Activated CD4-positive, alpha-beta memory T cell treated with anti-CD3 and anti-CD28 coated beads, Interleukin-2, amount 10 ng/mL, durations not matched to agents 7 days and 5 days (primary cell): ENCODE results near the gene RAD51B. TPM values are rescaled to one million over a fixed set of nuclear protein-coding genes. Genes with fewer than 3 reads are reported as not detected.
"Not testable (repeated sequence)": the region's sequence is repeated elsewhere in the genome, so short reads cannot be mapped to it uniquely, and the experiment has no call there.

Experiments
- CTCF ChIA-PET: fragments of 350-600 bp; sonication (Branson Sonifier 250); formaldehyde crosslinking; loops from one replicate; lab custom pipeline; 2021; ENCODE audit warnings: antibody characterized with exemption, inconsistent platforms; lab: Charles Lee
- POLR2A ChIA-PET: fragments of 350-600 bp; sonication (Branson Sonifier 250); formaldehyde crosslinking; loops from one replicate; lab custom pipeline; 2021; ENCODE audit warnings: antibody characterized with exemption; lab: Charles Lee
- DNase-seq: peaks from one replicate; pipeline ENCODE4 v3.0.0-alpha.2; 2020
- H3K27ac Mint-ChIP-seq: one replicate; pipeline ENCODE4 v1.8.0; 2021; ENCODE audit warnings: mild to moderate bottlenecking, mixed read lengths
- H3K27me3 Mint-ChIP-seq: one replicate; pipeline ENCODE4 v1.8.0; 2021; ENCODE audit warnings: mixed read lengths
- H3K36me3 Mint-ChIP-seq: one replicate; pipeline ENCODE4 v1.8.0; 2021; ENCODE audit warnings: low read depth, mixed read lengths
- H3K4me1 Mint-ChIP-seq: one replicate; pipeline ENCODE4 v1.8.0; 2021; ENCODE audit warnings: mixed read lengths
- H3K4me3 Mint-ChIP-seq: one replicate; pipeline ENCODE4 v1.8.0; 2021; ENCODE audit warnings: mild to moderate bottlenecking, mixed read lengths
- H3K9me3 Mint-ChIP-seq: one replicate; pipeline ENCODE4 v1.8.0; 2021; ENCODE audit warnings: mixed read lengths
- total RNA-seq, 2 experiments: library from RNA; stranded (reverse); gene quantifications; one replicate each; pipeline ENCODE4 v1.2.3, GENCODE V29; 2021

The RAD51B gene
- total RNA-seq, 2 experiments from 2014 or later, result 33.1 to 40.8 TPM

DNA sequence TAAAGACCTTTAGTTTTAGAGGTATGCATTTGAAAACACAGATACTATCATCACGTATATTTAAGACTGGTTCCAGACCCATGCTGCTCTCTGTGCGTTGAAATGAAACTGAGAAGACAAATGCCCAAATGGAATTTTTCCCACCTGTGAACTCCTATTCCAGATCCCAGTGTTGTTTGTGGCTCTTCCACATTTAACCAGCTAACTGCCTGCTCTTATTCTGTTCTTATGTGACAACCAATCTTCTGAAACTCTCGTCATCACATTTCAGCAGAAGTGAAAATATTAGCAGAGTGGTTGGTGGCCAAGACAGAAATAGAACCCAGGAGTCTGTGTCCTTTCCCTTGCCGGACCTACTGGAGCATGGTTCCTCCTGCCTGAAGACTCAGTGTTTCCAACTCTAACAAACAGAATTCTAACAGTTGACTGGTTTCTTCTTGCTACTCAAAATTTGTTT lies 460.2 kb downstream of the RAD51B start:
- no peaks in the 10 kb centered on the region for H3K27me3 Mint-ChIP-seq

DNA sequence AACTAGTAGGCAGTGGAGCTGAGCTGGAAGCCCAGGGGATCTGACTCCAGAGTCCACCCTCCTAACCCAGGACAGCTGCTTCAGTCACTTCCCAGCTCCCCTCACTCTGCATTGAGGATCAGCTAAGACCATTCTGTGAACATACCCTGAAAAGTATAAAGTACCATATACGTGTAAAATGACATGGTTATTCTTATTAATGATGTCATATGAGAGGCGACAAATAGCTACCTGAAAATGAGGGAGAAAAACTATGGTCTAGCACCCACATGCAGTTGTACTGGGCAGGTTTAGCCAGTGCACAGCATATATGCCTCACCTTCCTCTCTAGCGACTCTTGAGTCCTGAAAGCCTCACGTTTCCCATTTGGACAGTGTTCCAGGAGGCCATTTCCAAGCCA lies 461.9 kb downstream of the RAD51B start:
- no peak for DNase-seq
- Mint-ChIP-seq H3K4me3 (no peak overlapping the region), H3K27me3 (no peaks in the 10 kb centered on the region), H3K4me1 (peaks cover 46% of the 10 kb centered on the region), H3K27ac (no peak overlapping the region), H3K9me3 (no peaks in the 10 kb centered on the region), H3K36me3 (peaks cover 4% of the 10 kb centered on the region)
- CTCF ChIA-PET, result no interaction called here
- POLR2A ChIA-PET, result no interaction called here

More for the DNA sequence above, 460.2 kb downstream of the RAD51B start:
- peaks cover 36% of the 10 kb centered on the region for H3K4me1 Mint-ChIP-seq
- peaks cover 1% of the 10 kb centered on the region for H3K36me3 Mint-ChIP-seq
- POLR2A ChIA-PET, result no interaction called here
- CTCF ChIA-PET, result no interaction called here
- no peak overlapping the region for H3K4me3 Mint-ChIP-seq
- H3K27ac Mint-ChIP-seq, result no peak overlapping the region
- DNase-seq, result no peak
- H3K9me3 Mint-ChIP-seq, result no peaks in the 10 kb centered on the region

DNA sequence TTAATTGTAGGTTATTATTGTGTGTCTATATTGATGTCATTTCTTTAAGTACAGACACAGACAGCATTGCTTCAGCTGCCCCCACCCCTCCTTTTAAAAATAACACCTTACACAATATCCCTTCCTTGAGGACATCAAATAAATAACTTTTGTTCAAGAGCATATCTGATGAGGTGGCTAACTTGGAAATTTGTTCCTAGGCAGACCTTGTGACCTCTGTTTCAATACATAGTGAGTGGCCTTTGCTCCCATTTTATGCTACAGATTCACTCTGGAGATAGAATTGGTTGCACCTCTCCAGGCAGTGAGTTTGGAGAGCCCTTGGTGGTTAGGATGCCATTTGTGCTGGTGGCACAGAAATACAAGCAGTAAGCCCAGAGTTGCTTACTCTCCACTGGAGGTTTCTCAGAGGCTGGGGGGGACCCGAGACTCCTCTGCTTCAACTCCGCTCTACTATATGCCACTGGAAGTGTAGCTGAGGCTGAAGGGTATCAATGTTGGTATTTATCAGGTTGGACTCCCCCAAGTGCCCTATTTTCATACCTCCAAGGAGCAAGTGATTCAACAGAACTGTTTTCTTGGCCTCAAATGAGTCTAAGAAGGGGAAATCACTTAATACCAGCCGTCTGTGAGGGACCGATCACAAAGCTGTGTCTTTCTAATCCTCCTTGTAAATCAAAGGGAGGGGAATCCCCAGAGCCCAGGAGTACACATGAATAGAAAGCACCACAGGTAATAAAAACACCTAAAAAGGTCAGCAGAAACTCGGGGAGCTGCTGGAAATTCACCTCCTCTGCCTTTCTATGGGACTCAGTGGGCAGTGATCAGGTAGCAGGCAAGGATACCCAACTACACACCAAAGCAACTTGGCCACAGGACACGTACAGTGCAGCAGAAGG lies 463.1 kb downstream of the RAD51B start:
- peaks cover 4% of the 10 kb centered on the region for H3K36me3 Mint-ChIP-seq
- H3K27ac Mint-ChIP-seq, result peak overlapping the region; percentile 96
- peaks cover 47% of the 10 kb centered on the region for H3K4me1 Mint-ChIP-seq
- H3K4me3 Mint-ChIP-seq, result no peak overlapping the region
- H3K27me3 Mint-ChIP-seq, result no peaks in the 10 kb centered on the region
- CTCF ChIA-PET, result interaction anchor here (0.8 to 3.3 kb wide), 7 partner anchors 7 to 562 kb away, joined by 3 to 23 read pairs (median 4); no protein-coding TSS in a partner anchor
- no peak for DNase-seq
- POLR2A ChIA-PET, result interaction anchor here (0.7 to 6.4 kb wide), 15 partner anchors 10 to 1116 kb away, joined by 3 to 45 read pairs (median 8); partner anchors contain the start of genes ERH, SLC39A9 and ZFP36L1
- H3K9me3 Mint-ChIP-seq, result no peaks in the 10 kb centered on the region

DNA sequence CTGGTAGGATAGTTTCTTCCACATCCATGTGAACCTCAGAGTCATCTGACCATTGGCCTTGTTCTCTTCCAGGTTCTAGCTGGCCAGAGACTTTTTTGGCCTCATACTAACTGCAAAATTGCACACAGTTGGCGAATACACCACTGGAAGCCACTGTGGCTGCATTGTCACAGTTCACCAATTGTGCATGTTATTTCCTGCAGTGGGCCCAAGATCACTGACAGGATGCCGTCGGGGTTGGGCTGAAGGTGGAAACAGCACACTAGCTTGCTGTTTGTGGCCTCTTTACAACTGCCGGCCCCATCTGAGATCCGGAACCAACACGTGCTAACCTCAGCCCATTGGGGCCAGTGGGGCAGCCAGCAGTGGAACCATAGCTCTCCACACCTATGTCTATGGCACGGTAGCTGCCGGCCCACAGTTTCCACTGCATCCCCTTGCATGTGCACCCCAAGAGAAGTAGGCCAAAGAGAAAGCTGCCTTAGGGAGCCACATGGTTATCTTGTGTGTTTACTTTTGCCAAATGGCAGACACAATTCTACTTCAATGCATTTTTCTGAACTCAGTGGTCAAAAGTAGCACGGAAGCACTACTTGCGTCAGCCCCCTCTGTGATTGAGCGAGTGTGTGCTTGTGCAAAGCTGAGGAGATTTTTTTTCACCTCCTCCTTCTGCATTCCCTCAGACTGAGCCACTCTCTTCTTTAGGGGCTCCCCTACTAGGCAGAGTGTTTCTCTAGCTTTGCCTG lies 464.0 kb downstream of the RAD51B start:
- no peaks in the 10 kb centered on the region for H3K27me3 Mint-ChIP-seq
- peak overlapping the region; percentile 47 for H3K4me3 Mint-ChIP-seq
- DNase-seq, result peak; percentile 79
- peak overlapping the region; percentile 96 for H3K27ac Mint-ChIP-seq
- CTCF ChIA-PET, result interaction anchor here (0.6 to 3.3 kb wide), 9 partner anchors 8 to 628 kb away, joined by 3 to 23 read pairs (median 4); partner anchors contain the start of gene ZFP36L1
- H3K4me1 Mint-ChIP-seq, result peaks cover 48% of the 10 kb centered on the region
- no peaks in the 10 kb centered on the region for H3K9me3 Mint-ChIP-seq
- POLR2A ChIA-PET, result interaction anchor here (0.6 to 6.4 kb wide), 17 partner anchors 9 to 1115 kb away, joined by 3 to 45 read pairs (median 6); partner anchors contain the start of genes ERH, SLC39A9 and ZFP36L1
- H3K36me3 Mint-ChIP-seq, result peaks cover 4% of the 10 kb centered on the region

DNA sequence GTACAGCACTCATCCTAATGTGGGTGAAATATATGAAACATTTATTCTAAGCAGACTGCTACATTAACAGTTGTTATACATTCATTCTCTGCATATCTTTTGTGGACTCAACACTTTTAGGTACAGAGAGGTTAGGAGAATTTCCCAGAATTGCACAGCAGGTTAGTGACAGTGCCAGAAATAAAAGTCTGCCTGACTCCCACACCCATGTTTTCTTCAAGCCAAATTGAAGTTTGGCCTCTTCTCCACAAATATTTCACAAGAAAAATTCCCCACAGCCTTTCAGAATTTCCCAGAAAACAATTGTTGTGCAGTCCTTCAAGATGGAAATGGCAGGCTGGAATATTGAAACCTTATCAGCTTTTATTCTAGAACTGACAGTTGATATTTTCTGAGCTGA lies 464.8 kb downstream of the RAD51B start:
- H3K36me3 Mint-ChIP-seq, result peaks cover 4% of the 10 kb centered on the region
- H3K27me3 Mint-ChIP-seq, result no peaks in the 10 kb centered on the region
- H3K27ac Mint-ChIP-seq, result peak overlapping the region; percentile 96
- H3K4me1 Mint-ChIP-seq, result peaks cover 48% of the 10 kb centered on the region
- DNase-seq, result no peak
- POLR2A ChIA-PET, result interaction anchor here (0.6 to 6.4 kb wide), 12 partner anchors 8 to 531 kb away, joined by 3 to 45 read pairs (median 10); partner anchors contain the start of gene ZFP36L1
- no peaks in the 10 kb centered on the region for H3K9me3 Mint-ChIP-seq
- CTCF ChIA-PET, result interaction anchor here (0.6 to 3.3 kb wide), 7 partner anchors 9 to 532 kb away, joined by 3 to 23 read pairs (median 5); partner anchors contain the start of gene ZFP36L1
- H3K4me3 Mint-ChIP-seq, result no peak overlapping the region

DNA sequence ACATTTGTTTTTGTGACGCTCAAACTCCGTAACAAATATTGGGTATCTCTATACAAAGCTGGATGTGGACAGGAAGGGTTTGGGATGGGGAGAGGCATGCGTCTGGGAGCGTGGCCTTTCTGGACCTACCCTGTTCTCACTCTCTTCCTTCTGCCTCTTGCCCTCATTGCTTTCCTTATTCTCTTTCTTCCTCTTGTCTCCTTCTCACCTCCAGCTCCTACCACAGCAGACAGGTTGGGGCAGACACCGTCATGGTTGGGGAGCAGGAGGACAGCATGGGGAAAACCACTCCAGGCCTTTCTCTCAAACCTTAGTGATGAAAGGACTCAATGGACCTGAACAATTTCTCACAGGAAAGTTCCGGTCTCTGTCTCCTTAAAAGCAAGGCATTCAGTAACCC lies 465.3 kb downstream of the RAD51B start:
- H3K9me3 Mint-ChIP-seq, result no peaks in the 10 kb centered on the region
- H3K4me3 Mint-ChIP-seq, result no peak overlapping the region
- H3K27ac Mint-ChIP-seq, result peak overlapping the region; percentile 85
- H3K36me3 Mint-ChIP-seq, result peaks cover 4% of the 10 kb centered on the region
- ChIA-PET POLR2A (interaction anchor here (0.9 to 6.4 kb wide), 9 partner anchors 9 to 531 kb away, joined by 3 to 45 read pairs (median 7); partner anchors contain the start of gene ZFP36L1), CTCF (interaction anchor here (0.6 to 3.3 kb wide), 5 partner anchors 8 to 532 kb away, joined by 3 to 23 read pairs (median 5); no protein-coding TSS in a partner anchor)
- H3K4me1 Mint-ChIP-seq, result peaks cover 48% of the 10 kb centered on the region
- no peaks in the 10 kb centered on the region for H3K27me3 Mint-ChIP-seq
- DNase-seq, result no peak

DNA sequence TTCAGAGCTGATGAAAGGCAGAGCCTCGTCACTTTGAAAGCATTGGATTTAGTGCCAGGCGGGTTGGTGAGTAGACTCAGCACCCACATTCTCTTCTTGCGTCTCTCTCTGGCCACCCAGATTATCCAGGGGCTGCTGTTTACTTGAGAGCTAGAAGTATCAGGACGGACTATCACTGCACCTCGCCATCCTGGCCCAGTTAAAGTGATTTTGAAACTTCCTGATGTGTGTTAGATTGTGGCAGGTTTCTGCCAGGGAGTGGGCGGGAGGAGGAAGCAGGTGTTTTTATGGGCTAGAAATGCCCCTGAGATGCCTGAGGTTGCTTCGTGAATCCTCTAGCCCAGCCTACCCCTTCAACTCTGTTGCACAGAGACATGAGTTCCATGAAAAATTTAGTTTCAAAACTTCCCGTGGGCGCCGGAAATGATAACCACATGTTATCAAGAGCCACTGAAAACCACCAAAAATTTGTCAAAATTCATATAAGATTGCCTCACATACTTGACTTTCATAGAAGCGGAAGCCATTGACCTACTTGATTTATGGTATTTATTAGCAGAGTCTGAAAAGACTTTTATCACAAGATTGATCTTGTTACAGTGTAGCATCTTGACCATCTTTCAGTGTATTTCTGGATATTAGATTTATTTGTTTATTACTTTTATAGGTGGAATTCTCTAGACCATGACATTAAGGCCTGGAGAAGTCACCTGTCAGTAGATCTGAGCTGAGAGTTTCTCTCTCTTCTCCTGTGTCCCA lies 466.0 kb downstream of the RAD51B start:
- peaks cover 4% of the 10 kb centered on the region for H3K36me3 Mint-ChIP-seq
- H3K9me3 Mint-ChIP-seq, result no peaks in the 10 kb centered on the region
- POLR2A ChIA-PET, result interaction anchor here (0.6 to 6.4 kb wide), 10 partner anchors 9 to 529 kb away, joined by 3 to 45 read pairs (median 4); partner anchors contain the start of gene ZFP36L1
- H3K4me3 Mint-ChIP-seq, result peak overlapping the region; percentile 7
- peak; percentile 62 for DNase-seq
- peak overlapping the region; percentile 85 for H3K27ac Mint-ChIP-seq
- peaks cover 48% of the 10 kb centered on the region for H3K4me1 Mint-ChIP-seq
- H3K27me3 Mint-ChIP-seq, result no peaks in the 10 kb centered on the region
- CTCF ChIA-PET, result interaction anchor here (0.6 to 3.3 kb wide), 4 partner anchors 8 to 531 kb away, joined by 3 to 23 read pairs (median 6); no protein-coding TSS in a partner anchor

DNA sequence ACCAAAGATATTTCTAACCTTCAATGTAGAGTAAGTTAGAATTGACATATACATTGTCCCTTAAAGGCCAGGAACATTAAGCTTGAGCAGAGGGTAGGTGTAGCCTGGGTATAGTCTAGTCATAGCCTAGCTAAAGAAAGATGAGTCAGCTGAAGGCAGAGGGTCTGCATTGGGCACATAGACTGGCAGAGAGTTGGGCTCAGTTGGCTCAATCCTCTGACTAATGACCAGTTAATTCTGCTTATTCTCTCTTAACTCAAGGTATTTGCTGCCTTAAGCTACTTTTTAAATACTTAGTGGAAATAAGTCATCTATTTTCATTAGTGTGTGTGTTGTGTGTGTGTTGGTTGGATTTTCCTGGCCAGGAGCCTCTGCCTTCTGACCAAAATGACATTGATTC lies 467.1 kb downstream of the RAD51B start:
- Mint-ChIP-seq H3K27me3 (no peaks in the 10 kb centered on the region), H3K4me1 (peaks cover 47% of the 10 kb centered on the region)

DNA sequence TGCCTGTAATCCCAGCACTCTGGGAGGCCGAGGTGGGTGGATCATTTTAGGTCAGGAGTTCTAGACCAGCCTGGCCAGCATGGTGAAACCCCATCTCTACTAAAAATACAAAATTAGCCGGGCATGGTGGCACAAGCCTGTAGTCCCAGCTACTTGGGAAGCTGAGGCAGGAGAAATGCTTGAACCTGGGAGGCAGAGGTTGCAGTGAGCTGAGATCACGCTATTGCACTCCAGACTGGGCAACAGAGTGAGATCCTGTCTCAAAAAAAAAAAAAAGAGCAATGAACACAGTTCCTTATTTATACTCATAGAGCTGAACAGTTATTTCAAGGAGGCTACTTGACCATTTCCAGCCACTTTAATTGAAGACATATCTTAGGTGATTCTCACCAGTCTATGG lies 469.9 kb downstream of the RAD51B start:
- POLR2A ChIA-PET, result not testable (repeated sequence)

More for the DNA sequence above, 467.1 kb downstream of the RAD51B start:
- no peaks in the 10 kb centered on the region for H3K9me3 Mint-ChIP-seq
- ChIA-PET CTCF (interaction anchor here (1.0 kb wide), 1 partner anchor 503 kb away, joined by 4 read pairs; no protein-coding TSS in a partner anchor), POLR2A (interaction anchor here (1.1 to 6.4 kb wide), 6 partner anchors 8 to 528 kb away, joined by 3 to 45 read pairs (median 4); no protein-coding TSS in a partner anchor)
- no peak overlapping the region for H3K27ac Mint-ChIP-seq
- no peak overlapping the region for H3K4me3 Mint-ChIP-seq
- peaks cover 4% of the 10 kb centered on the region for H3K36me3 Mint-ChIP-seq
- DNase-seq, result no peak

DNA sequence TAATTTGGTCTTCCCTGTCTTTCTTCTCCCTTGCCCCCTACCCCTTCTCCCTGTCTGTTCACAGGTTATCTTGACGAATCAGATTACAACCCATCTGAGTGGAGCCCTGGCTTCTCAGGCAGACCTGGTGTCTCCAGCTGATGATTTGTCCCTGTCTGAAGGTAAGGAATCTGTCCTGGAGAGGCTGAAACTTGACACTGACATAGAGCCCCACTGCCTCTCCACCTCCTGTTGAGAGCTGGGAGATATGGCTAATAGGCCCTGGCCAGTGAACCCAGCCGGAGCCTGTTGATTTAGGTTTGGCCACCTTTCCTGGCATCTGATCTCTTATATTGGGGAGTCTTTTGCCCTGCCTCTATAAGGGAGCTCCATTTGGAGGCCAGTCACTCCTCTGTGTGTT lies 472.2 kb downstream of the RAD51B start:
- no peak for DNase-seq
- CTCF ChIA-PET, result interaction anchor here (1.0 to 2.8 kb wide), 3 partner anchors 8 to 553 kb away, joined by 3 to 9 read pairs (median 5); no protein-coding TSS in a partner anchor
- Mint-ChIP-seq H3K9me3 (no peaks in the 10 kb centered on the region), H3K4me1 (peaks cover 23% of the 10 kb centered on the region), H3K27me3 (no peaks in the 10 kb centered on the region), H3K27ac (no peak overlapping the region), H3K4me3 (no peak overlapping the region), H3K36me3 (no peaks in the 10 kb centered on the region)
- POLR2A ChIA-PET, result interaction anchor here (2.2 kb wide), 1 partner anchor 8 kb away, joined by 8 read pairs; no protein-coding TSS in a partner anchor

More for the DNA sequence above, 469.9 kb downstream of the RAD51B start:
- peaks cover 44% of the 10 kb centered on the region for H3K4me1 Mint-ChIP-seq
- H3K36me3 Mint-ChIP-seq, H3K27me3 Mint-ChIP-seq, CTCF ChIA-PET, H3K9me3 Mint-ChIP-seq, H3K4me3 Mint-ChIP-seq, DNase-seq, H3K27ac Mint-ChIP-seq: not testable (repeated sequence)

DNA sequence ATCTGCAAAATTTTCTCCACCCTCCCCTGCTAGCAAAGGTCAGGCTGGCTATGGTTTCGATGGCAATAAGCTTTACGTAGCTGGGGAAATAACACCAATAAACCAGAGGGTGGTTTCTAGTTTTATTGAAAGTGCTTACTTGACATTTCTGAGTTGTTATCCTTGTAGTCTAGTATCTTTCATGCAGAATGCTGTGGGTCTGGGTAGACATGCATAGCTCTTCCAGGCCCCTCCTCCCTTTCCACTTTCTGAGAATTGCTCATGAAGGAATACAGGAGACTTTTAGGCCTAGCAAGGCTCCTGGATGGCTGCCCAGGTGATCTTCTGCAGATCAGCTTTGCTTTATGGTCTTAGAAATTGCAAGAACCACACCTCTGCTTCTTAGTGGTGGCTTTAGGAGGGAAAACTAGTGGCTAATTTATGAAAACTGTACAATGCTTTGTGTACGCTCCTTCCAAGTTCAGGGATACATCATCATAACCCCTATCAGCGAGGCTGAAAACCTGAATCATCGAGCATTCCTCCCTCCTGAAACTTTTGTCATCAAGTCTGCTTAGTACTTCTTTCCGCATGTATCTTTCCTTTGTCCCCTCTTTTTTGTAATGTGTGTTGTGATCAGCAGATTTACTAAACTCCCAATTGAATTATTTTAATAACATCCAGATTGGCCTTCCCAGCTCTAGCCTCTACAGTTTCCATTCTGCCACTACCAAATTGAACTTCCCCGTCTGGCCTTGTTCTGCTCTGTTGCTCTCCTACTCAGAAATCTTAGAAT lies 473.0 kb downstream of the RAD51B start:
- ChIA-PET POLR2A (interaction anchor here (0.6 to 2.2 kb wide), 3 partner anchors 9 to 500 kb away, joined by 3 to 8 read pairs (median 4); no protein-coding TSS in a partner anchor), CTCF (interaction anchor here (0.9 to 2.8 kb wide), 5 partner anchors 8 to 552 kb away, joined by 3 to 9 read pairs (median 3); no protein-coding TSS in a partner anchor)
- Mint-ChIP-seq H3K9me3 (no peaks in the 10 kb centered on the region), H3K27ac (no peak overlapping the region), H3K36me3 (no peaks in the 10 kb centered on the region), H3K27me3 (no peaks in the 10 kb centered on the region), H3K4me1 (peaks cover 23% of the 10 kb centered on the region), H3K4me3 (no peak overlapping the region)
- DNase-seq, result no peak
